H1 (cell line): ENCODE measurements around the gene AHDC1. TPM values are rescaled to one million over a fixed set of nuclear protein-coding genes. Genes with fewer than 3 reads are reported as not detected.

Source experiments
- RAD21 ChIP-seq, 2 experiments: IDR thresholded peaks in 1 of 2; conservative IDR thresholded peaks in 1 of 2; 2 replicates each; pipeline ENCODE4 v1.6.1; 2011; ENCODE audit warnings: low read depth in 2 of 2, low read length in 2 of 2, improper control_type of control experiment in 1 of 2, inconsistent platforms in 1 of 2, mild to moderate bottlenecking in 1 of 2, moderate library complexity in 1 of 2
- polyA plus RNA-seq, 7 experiments: library from polyadenylated mRNA; depleted of rRNA in 3 of 7; stranded (reverse) in 5 of 7; unstranded in 2 of 7; fragments of >200 nt in 5 of 7; fragments of 200-250 nt in 2 of 7; gene quantifications; 1 replicate in 5 of 7; 2 replicates in 1 of 7; 4 replicates in 1 of 7; pipeline versions ENCODE4 v1.2.1 to v1.2.3, GENCODE V29; 2011 to 2013; ENCODE audit warnings: missing spikeins in 2 of 7, mixed read lengths in 2 of 7
- total RNA-seq: library from RNA; stranded (reverse); fragmentation: NEBNext Ultra II Directional; extraction: Animal tissue kit (Norgen Biotek cat#: 25700); gene quantifications from 2 replicates; pipeline ENCODE4 v1.2.1, GENCODE V29; 2021

AHDC1 gene
- total and polyA plus RNA-seq, 2 of the 8 experiments (the other 6 are each of a cell fraction or from before 2014, with no cell fraction given) = 4.4 to 35.1 TPM

DNA sequence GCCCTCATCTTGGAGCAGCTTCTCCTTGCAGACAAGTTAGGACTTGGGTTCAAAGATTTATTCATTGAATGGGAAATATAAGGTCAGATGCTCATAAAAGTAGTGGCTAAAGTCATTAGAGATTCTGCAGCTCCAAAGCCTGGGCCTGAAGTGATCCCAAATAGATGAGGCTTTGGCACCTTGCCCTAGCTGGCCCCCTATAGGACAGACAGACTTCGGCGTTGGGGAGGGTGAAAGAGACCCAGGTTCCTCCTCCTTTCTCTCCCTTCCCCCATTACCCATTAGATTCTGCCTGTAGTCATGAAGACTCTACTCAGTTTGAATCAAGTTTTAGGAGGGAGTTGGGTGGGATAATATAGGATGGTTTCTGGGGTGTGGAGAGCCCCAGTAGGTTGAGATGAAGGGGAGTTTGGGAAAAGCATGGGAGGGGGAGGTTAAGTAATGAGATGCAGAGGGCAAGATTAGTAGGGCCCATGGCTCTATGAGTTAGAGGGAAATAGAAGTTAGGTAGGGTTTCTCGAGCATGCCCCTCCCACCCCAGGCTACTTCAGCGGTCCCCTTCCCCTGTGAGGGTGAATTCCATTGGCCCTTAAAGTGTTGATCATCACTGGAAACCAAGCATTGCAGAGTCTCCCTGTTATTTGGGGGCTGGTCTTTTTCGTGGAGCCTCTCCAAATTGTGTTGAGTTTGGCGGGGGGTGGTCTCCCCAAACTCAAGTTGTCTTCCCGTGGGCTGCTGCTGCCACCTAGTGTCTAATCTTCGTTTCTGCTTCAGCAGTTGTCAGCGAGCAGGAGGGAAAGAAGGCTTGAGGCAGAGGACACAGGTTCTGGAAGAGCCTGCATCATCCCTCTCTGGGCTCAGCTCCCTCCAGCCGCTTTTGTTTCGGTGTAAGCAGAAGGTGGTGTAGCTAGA is 2.1 kb upstream of the AHDC1 start (continued):
- peak; percentile 98 to 99 for TF ChIP-seq RAD21 (IDR thresholded peaks at IDR 0.05 in 1 of 2, conservative IDR thresholded peaks at IDR 0.05 in 1 of 2; ENCODE audit: low read depth in 2 of 2, low read length in 2 of 2)
- TF ChIP-seq, all 59 proteins: peak for 5
